Esophagus squamous epithelium (tissue), 4 donors: ENCODE measurements around the gene MEN1.

Source experiments
- CTCF ChIP-seq, 6 experiments: fragments of 450-650 bp in 4 of 6; fragments of 200-600 bp in 2 of 6; sonication (generic) in 2 of 6; IDR thresholded peaks; one replicate each; pipeline ENCODE4 v1.5.1; 2016 to 2019; ENCODE audit warnings: antibody characterized with exemption in 6 of 6, mild to moderate bottlenecking in 4 of 6, moderate library complexity in 4 of 6
- POLR2A ChIP-seq, 4 donors: fragments of 450-650 bp; IDR thresholded peaks; one replicate each; pipeline ENCODE4 v1.6.1; 2017; ENCODE audit warnings: antibody characterized with exemption in 4 of 4, mild to moderate bottlenecking in 4 of 4, moderate library complexity in 3 of 4

DNA sequence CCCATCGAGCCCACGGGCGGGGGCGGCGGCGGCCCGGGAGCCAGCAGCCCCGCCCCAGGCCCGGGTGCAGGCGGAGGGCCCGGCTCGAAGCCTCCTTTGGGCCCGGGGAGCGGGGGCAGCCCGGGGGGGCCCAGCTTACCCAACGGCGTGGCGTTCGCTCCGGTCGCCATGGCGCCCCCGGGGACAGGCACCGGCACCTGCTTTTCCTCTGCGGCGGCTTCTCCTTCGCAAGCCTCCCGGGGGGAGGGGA, 32.2 kb downstream of the MEN1 start:
- no peak for TF ChIP-seq CTCF (IDR thresholded peaks at IDR 0.05)
- no peak for TF ChIP-seq POLR2A (IDR thresholded peaks at IDR 0.05)
